Measurements from ENCODE around the gene HMCN2.
"Not testable (repeated sequence)": the region's sequence is repeated elsewhere in the genome, so short reads cannot be mapped to it uniquely, and the experiment has no call there.

DNA sequence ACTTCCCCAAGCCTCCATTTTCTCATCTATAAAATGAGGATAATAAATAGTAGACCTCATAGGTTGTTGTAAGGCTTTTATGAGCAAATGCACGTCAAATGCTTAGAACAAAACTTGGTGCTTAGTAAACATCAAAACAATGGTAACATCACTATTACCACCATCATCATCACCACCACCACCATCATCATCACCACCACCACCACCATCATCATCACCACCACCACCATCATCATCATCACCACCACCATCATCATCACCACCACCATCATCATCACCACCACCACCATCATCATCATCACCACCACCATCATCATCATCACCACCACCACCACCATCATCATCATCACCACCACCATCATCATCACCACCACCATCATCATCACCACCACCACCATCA is 12.0 kb downstream of the HMCN2 start:
- TF ChIP-seq, protein P1, sequence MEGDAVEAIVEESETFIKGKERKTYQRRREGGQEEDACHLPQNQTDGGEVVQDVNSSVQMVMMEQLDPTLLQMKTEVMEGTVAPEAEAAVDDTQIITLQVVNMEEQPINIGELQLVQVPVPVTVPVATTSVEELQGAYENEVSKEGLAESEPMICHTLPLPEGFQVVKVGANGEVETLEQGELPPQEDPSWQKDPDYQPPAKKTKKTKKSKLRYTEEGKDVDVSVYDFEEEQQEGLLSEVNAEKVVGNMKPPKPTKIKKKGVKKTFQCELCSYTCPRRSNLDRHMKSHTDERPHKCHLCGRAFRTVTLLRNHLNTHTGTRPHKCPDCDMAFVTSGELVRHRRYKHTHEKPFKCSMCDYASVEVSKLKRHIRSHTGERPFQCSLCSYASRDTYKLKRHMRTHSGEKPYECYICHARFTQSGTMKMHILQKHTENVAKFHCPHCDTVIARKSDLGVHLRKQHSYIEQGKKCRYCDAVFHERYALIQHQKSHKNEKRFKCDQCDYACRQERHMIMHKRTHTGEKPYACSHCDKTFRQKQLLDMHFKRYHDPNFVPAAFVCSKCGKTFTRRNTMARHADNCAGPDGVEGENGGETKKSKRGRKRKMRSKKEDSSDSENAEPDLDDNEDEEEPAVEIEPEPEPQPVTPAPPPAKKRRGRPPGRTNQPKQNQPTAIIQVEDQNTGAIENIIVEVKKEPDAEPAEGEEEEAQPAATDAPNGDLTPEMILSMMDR (IDR thresholded peaks at IDR 0.05) = not testable (repeated sequence)
- TF ChIP-seq ZFX (IDR thresholded peaks at IDR 0.05; ENCODE audit: borderline replicate concordance) = not testable (repeated sequence)

All from 22Rv1 (cell line).